GM12892 (cell line): Measurements from ENCODE around the gene CLEC4G.

ENCODE experiments used
- DNase-seq: peaks from one replicate; pipeline ENCODE4 v3.0.0; 2011; ENCODE audit not compliant: insufficient read length
- FAIRE-seq: peaks from 2 replicates; lab custom pipeline; 2011; peaks lifted over from hg19 to GRCh38; lab: Jason Lieb, UNC
- POLR2A ChIP-seq: IDR thresholded peaks from 2 replicates; pipeline ENCODE4 v1.6.1; 2011; ENCODE audit warnings: low read depth, low read length, control low read depth
- POLR2AphosphoS5 ChIP-seq: IDR thresholded peaks from 2 replicates; pipeline ENCODE4 v1.6.1; 2011; ENCODE audit warnings: low read depth, low read length, control low read depth
- TAF1 ChIP-seq: IDR thresholded peaks from 2 replicates; pipeline ENCODE4 v1.6.1; 2011; ENCODE audit warnings: low read depth, mild to moderate bottlenecking, control low read depth, low read length, borderline replicate concordance

CLEC4G gene

DNA sequence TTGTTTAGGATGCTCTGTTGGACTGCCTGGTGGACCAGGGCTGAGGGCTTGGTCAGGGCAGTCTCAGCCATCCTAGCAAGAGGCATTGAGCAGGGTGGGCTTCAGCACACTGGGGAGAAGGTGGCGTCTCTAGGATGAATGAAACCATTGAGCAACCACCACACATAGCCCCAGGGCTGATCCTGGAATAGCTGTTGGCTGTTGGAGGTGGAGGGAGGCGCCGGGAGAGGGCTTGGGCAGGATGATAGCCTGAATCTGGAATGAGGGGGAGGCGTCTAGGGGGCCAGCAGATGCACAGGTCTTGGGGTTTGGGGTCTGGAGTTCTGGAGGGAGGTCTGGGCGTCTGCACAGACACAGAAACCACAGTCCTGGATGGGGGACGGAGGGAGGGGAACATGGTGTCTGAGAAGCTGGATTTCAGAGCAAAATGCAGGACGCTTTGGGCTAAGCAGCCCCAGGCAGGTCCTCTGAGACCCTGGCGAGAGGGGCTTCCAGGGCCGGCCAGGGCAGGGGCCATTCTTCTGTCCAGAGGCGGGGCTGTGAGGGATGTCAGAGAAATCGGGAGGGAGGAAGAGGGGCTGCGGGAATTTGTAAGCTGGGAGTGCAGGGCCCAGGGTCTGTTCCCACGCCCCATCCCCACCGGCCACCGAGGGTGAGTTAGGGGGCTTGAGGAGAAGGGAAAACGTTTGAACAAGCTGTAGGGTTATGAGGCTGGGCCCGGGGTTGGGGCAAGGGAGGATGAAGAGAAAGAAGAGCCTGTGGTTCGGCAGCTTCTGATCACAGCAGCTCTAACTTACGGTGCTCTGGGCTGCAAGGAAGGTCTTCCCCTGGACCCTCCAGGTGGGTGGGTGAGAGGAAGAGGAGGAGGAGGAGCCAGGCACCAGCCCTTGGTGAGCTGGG is 46.1 kb downstream of the CLEC4G start:
- FAIRE-seq (no peak), DNase-seq (no peak)
- TF ChIP-seq TAF1 (no peak), POLR2AphosphoS5 (peak; percentile 33; the same call in 1 of the 2 replicates)

DNA sequence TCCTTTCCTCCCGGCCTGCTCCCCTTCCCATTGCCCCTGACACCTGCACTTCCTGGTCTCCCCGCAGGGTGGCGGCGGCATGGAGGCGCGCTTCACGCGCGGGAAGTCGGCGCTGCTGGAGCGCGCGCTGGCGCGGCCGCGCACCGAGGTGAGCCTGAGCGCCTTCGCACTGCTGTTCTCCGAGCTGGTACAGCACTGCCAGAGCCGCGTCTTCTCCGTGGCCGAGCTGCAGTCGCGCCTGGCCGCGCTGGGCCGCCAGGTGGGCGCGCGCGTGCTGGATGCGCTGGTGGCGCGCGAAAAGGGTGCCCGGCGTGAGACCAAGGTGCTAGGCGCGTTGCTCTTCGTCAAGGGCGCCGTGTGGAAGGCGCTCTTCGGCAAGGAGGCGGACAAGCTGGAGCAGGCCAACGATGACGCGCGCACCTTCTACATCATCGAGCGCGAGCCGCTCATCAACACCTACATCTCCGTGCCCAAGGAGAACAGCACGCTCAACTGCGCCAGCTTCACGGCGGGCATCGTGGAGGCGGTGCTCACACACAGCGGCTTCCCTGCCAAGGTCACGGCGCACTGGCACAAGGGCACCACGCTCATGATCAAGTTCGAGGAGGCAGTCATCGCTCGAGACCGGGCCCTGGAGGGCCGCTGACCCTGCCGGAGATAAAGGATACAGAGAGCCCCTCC is 49.6 kb downstream of the CLEC4G start:
- no peak for FAIRE-seq
- no peak for DNase-seq
- TF ChIP-seq POLR2A (no peak), TAF1 (no peak), POLR2AphosphoS5 (no peak)

DNA sequence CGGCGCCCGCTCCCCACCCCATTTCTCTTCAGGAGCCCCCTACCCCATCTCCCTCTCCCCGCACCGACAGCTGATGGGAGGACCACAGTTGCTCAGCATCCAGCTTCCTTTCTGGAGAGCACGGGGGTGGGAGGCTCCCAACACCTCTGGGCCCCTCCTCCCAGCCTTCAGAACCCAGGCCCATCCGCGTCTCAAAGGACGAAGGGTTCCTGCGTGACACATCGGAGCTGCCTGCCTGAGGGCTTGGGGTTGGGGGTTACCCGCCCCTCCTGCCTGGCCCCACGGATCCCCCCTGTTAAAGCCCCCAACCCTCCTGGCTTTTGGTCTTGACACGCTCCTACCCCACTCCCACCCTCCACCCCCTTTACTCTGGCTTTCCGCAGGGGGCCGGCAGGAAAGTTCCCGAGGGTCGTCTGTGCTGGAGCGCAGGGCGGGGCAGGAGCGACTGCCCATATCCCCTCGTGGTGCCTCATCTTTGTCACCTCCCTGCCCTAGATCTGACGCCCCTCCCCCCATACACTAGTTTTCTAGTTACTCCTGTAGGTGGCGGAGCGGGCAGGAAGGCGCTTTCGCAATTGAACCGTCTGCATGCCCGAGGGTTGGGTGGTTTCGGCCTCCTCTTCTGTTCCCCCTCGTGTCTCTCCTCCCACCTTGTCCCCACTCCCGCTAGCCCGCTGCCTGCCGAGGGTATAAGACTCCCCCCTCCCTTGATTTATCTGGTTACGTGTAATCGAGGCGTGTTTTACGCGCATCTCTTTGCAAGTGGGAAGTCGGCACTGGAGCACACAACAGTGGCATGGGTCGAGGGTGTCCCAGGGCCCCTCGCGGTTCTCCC is 50.4 kb downstream of the CLEC4G start:
- DNase-seq (peak; percentile 77), FAIRE-seq (peak; percentile 83)

DNA sequence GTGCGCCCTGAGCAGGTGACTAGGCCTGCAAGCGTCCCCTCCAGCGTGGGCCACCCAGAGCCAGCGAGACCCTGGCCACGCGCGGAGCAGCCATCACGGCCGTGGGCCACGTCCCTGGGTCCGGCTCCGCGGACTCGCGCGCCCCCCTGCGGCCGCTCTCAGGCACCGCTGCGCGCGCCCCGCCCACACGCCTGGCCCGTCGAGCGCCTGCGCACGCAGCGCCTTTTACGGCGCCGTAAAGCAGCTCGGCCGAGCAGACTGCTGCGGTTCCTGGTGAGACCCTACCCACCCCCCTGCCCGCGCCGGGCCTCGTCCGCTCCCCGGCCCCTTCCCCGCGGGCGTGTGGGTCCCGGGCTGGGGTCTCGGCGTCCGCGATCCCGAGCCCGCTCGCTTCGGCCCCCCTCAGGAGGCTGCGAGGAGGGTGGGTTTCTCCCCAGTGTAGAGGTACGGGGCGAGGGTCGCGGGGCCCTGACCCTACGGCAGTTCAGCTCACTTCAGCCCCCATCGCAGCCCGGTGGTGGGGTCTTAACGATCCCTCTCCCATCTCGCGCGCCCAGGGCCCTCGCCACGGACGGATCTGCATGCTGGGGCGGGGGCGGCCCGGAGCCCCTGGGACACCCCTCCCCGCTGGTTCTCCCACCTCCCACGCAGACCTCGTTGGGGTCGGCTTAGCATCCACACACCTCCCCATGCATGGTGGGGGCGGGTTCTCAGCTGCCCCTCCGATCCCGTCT is 51.1 kb downstream of the CLEC4G start, which contains the start of gene TRAPPC5:
TSS of gene TRAPPC5 (plus strand) at position 228 of the 734 bp plus-strand sequence. CDS start 1,421 bp downstream, outside the sequence.
- TF ChIP-seq POLR2A = 0 out of 2 replicates have a peak, but pooled peaks have one; percentile 27
- TF ChIP-seq POLR2AphosphoS5 = no peak
- DNase-seq (peak; percentile 78), FAIRE-seq (peak; percentile 92)

More for the DNA sequence above, 50.4 kb downstream of the CLEC4G start:
- TF ChIP-seq POLR2AphosphoS5 = no peak
- peak; percentile 32; the same call in 1 of the 2 replicates for TF ChIP-seq POLR2A

DNA sequence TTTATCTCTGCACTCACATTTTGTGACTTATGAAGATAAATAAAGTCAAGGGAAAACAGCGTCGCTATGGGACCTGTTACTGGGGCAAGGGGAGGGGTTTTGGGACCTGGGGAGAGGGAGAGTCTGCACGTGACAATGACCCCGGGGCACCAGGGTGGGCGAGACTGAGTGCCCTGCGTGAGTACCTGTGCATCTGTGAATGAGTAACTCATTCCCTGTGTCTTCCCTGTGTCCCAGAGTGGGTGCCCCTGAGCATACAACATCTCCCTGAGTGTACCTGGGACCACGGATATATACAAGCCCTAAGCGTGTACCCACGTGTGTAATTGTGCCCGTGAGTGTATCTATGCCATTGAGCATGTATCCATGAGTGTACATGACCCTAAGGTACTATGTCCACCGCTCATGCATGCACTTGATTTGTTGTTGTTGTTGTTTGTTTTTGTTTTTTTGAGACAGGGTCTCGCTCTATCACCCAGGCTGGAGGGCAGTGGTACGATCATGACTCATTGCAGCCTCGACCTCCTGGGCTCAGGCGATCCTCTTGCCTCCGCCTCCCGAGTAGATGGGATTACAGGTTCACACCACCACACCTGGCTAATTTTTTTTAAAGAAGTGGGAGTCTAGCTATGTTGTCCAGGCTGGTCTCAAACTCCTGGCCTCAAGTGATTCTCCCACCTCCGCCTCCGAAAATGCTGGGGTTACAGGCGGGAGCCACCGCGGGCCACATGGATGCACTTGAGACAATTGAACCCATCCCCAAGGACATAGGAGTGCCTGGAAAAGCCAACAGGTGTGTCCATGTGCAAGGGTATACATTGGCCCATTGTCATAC is 51.9 kb downstream of the CLEC4G start:
- FAIRE-seq = no peak
- no peak for TF ChIP-seq POLR2A
- TF ChIP-seq POLR2AphosphoS5 = no peak
- no peak for TF ChIP-seq TAF1
- no peak for DNase-seq

DNA sequence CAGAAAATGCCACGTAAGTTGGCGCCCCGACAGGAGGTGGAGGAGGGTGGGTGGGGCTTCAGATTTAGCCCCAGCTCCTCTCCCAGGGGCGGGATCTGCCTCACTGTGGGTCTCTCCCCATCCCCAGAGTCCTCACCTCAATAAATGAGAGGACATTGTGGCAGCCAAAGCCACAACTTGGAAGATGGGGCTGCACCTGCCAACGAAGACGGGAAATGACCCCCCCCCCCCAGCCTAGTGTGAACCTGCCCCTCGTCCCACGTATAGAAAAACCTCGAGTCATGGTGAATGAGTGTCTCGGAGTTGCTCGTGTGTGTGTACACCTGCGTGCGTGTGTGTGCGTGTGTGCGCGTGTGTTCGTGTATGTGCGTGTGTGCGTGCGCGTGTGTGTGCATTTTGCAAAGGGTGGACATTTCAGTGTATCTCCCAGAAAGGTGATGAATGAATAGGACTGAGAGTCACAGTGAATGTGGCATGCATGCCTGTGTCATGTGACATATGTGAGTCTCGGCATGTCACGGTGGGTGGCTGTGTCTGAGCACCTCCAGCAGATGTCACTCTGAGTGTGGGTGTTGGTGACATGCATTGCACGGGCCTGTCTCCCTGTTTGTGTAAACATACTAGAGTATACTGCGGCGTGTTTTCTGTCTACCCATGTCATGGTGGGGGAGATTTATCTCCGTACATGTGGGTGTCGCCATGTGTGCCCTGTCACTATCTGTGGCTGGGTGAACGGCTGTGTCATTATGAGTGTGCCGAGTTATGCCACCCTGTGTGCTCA is 52.7 kb downstream of the CLEC4G start:
- FAIRE-seq (peak; percentile 91), DNase-seq (no peak)

More for the DNA sequence above, 52.7 kb downstream of the CLEC4G start:
- TF ChIP-seq POLR2AphosphoS5 = no peak
- TF ChIP-seq POLR2A = no peak
- TF ChIP-seq TAF1 = no peak
